Esophagus squamous epithelium (tissue), 5 donors: ENCODE data around the gene RARB. TPM values are rescaled to one million over a fixed set of nuclear protein-coding genes. Genes with fewer than 3 reads are reported as not detected.

Source experiments
- DNase-seq: peaks from one replicate; lab custom pipeline; 2025; lab: John Stamatoyannopoulos, UW
- H3K27ac ChIP-seq, 4 donors: fragments of 200-600 bp; sonication (generic); one replicate each; pipeline ENCODE4 v1.5.1; 2016 to 2019; ENCODE audit warnings: mild to moderate bottlenecking in 1 of 4
- H3K27me3 ChIP-seq, 4 donors: fragments of 200-600 bp; sonication (generic); 1 replicate in 3 of 4; 2 replicates in 1 of 4; pipeline versions ENCODE4 v1.5.1 to v1.6.0; 2017 to 2021; ENCODE audit warnings: antibody characterized with exemption in 1 of 4
- H3K36me3 ChIP-seq, 3 donors: fragments of 200-600 bp; sonication (generic); one replicate each; pipeline ENCODE4 v1.5.1; 2016 to 2019
- H3K4me1 ChIP-seq, 3 donors: fragments of 200-600 bp; sonication (generic); one replicate each; pipeline ENCODE4 v1.5.1; 2017 to 2019
- H3K4me3 ChIP-seq, 4 donors: fragments of 200-600 bp; sonication (generic); 1 replicate in 3 of 4; 2 replicates in 1 of 4; pipeline ENCODE4 v1.5.1; 2016 to 2019; ENCODE audit warnings: mild to moderate bottlenecking in 2 of 4, moderate library complexity in 1 of 4
- H3K9me3 ChIP-seq, 3 donors: fragments of 200-600 bp; sonication (generic); one replicate each; pipeline ENCODE4 v1.5.1; 2016 to 2019
- CTCF ChIP-seq, 6 experiments: fragments of 450-650 bp in 4 of 6; fragments of 200-600 bp in 2 of 6; sonication (generic) in 2 of 6; IDR thresholded peaks; one replicate each; pipeline ENCODE4 v1.5.1; 2016 to 2019; ENCODE audit warnings: antibody characterized with exemption in 6 of 6, mild to moderate bottlenecking in 4 of 6, moderate library complexity in 4 of 6
- POLR2A ChIP-seq, 4 donors: fragments of 450-650 bp; IDR thresholded peaks; one replicate each; pipeline ENCODE4 v1.6.1; 2017; ENCODE audit warnings: antibody characterized with exemption in 4 of 4, mild to moderate bottlenecking in 4 of 4, moderate library complexity in 3 of 4
- WGBS, 2 donors: methylation state at CpG; one replicate each; pipeline ENCODE4 v1.1.5; 2018; 5-methylcytosine and 5-hydroxymethylcytosine counted together
- intact Hi-C: fragments of 100-400 bp; cut with DNase I; formaldehyde crosslinking; loops from one replicate; pipeline ENCODE4 v1.15.0; 2022
- total RNA-seq, 4 donors: library from RNA; depleted of rRNA; stranded (reverse); fragments of >200 nt; gene quantifications; one replicate each; pipeline ENCODE4 v1.1.0, GENCODE V29; 2016
- donor health status: DM: yes; HTN: yes; CAD: no.

The RARB gene
- 1 to 10 TPM; 1.9 to 9.0 (median 3.5) TPM for total RNA-seq

- H3K4me3 ChIP-seq: peak within 1 kb of the TSS; percentile 44 to 76 (median 59)
- no peaks in the 10 kb centered on the region for H3K9me3 ChIP-seq
- no peak for DNase-seq
- WGBS, 2 donors: 0 to 3% methylated on average over 17 to 26 of the region's 27 CpGs
- H3K4me1 ChIP-seq: peaks cover 7 to 86% (median 19%) of the 10 kb centered on the region in 3 donors
- H3K36me3 ChIP-seq: no peaks in the 10 kb centered on the region
- intact Hi-C loops: no loop called here
- H3K27ac ChIP-seq: peak within 1 kb of the TSS; percentile 85 to 96 (median 90)
- H3K27me3 ChIP-seq: no peaks in the 10 kb centered on the region
- TF ChIP-seq POLR2A (IDR thresholded peaks at IDR 0.05) (peak in 3 of 4 donors; percentile 77 to 93 (median 89)), CTCF (IDR thresholded peaks at IDR 0.05) (no peak)
These were observed at the start of gene RARB for GRCh38 chr3:25427942-25428788. TSS of gene RARB (plus strand) at chr3:25428263. CDS start at chr3:25428732, 469 bp downstream.

GRCh38 chr3:25378786-25379311, 49.2 kb upstream of the RARB start:
- intact Hi-C loops: no loop called here
- H3K27me3 ChIP-seq: no peaks in the 10 kb centered on the region
- DNase-seq: no peak
- no peaks in the 10 kb centered on the region for H3K9me3 ChIP-seq
- no peaks in the 10 kb centered on the region for H3K36me3 ChIP-seq
- no peak overlapping the region for H3K4me3 ChIP-seq
- H3K4me1 ChIP-seq: peaks cover 0 to 11% (median 0%) of the 10 kb centered on the region in 3 donors
- TF ChIP-seq CTCF (IDR thresholded peaks at IDR 0.05) (no peak), POLR2A (IDR thresholded peaks at IDR 0.05) (no peak)
- WGBS, 2 donors: 84 to 86% methylated on average over 2 of the region's 2 CpGs
- no peak overlapping the region for H3K27ac ChIP-seq

GRCh38 chr3:25380222-25380739, 47.8 kb upstream of the RARB start:
- no peak overlapping the region for H3K4me3 ChIP-seq
- intact Hi-C loops: no loop called here
- WGBS, 2 donors: 57 to 78% methylated on average over 8 to 9 of the region's 9 CpGs

DNA sequence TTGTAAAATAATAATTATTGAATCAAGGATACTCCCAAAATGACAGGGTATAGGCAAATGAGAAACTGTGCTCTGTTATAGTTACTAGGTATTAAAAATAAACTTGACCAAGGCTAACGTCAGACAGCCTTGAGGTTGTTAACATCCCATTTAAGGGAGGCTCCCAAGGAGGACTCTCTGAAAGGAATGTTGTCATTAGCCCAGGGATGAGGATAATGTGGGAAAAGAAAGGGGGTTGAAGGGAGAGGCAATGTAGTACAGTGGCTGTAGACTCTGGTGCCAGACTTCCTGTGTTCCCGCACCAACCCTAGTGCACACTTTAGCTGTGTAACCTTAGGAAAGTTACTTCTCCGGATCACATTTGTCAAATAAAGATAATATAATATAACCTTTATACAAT, 47.0 kb upstream of the RARB start:
- DNase-seq: no peak
- no peak for TF ChIP-seq CTCF (IDR thresholded peaks at IDR 0.05)
- no peak for TF ChIP-seq POLR2A (IDR thresholded peaks at IDR 0.05)
- Histone ChIP-seq H3K36me3 (no peaks in the 10 kb centered on the region), H3K4me1 (peaks cover 0 to 12% (median 0%) of the 10 kb centered on the region in 3 donors), H3K4me3 (no peak overlapping the region), H3K9me3 (no peaks in the 10 kb centered on the region), H3K27ac (no peak overlapping the region), H3K27me3 (no peaks in the 10 kb centered on the region)
- WGBS, 2 donors: 78 to 80% methylated on average over 2 to 3 of the region's 3 CpGs
- intact Hi-C loops: no loop called here

More at GRCh38 chr3:25380222-25380739, 47.8 kb upstream of the RARB start:
- peak overlapping the region in 1 of 4 donors; percentile 14 for H3K27ac ChIP-seq
- H3K9me3 ChIP-seq: no peaks in the 10 kb centered on the region
- H3K27me3 ChIP-seq: no peaks in the 10 kb centered on the region
- TF ChIP-seq CTCF (IDR thresholded peaks at IDR 0.05): no peak
- TF ChIP-seq POLR2A (IDR thresholded peaks at IDR 0.05): no peak
- H3K4me1 ChIP-seq: peaks cover 0 to 11% (median 0%) of the 10 kb centered on the region in 3 donors
- no peak for DNase-seq
- no peaks in the 10 kb centered on the region for H3K36me3 ChIP-seq

- 72 to 85% methylated on average over 3 of the region's 3 CpGs for WGBS, 2 donors
- intact Hi-C loops: no loop called here
- no peaks in the 10 kb centered on the region for H3K36me3 ChIP-seq
- H3K9me3 ChIP-seq: no peaks in the 10 kb centered on the region
- H3K4me1 ChIP-seq: peaks cover 0 to 15% (median 0%) of the 10 kb centered on the region in 3 donors
- no peak overlapping the region for H3K27ac ChIP-seq
- no peak overlapping the region for H3K4me3 ChIP-seq
- no peak for DNase-seq
- no peaks in the 10 kb centered on the region for H3K27me3 ChIP-seq
- TF ChIP-seq POLR2A (IDR thresholded peaks at IDR 0.05): no peak
- no peak for TF ChIP-seq CTCF (IDR thresholded peaks at IDR 0.05)
These were observed 43.6 kb upstream of the RARB start for GRCh38 chr3:25384471-25384870.
